B cell (primary cell): ENCODE measurements around the gene ZNF681.

Experiments
- EZH2 ChIP-seq: IDR thresholded peaks from 2 replicates; pipeline ENCODE4 v1.6.1; 2012; ENCODE audit warnings: borderline replicate concordance, low read depth, mild to moderate bottlenecking, moderate library complexity, low read length; ENCODE audit not compliant: insufficient read depth, poor library complexity, severe bottlenecking
- TF ChIP-seq, protein P1 (sequence below): fragments of 200-600 bp; IDR thresholded peaks from one replicate; pipeline ENCODE4 v1.8.0; 2022; ENCODE audit warnings: antibody characterized with exemption, mild to moderate bottlenecking

DNA sequence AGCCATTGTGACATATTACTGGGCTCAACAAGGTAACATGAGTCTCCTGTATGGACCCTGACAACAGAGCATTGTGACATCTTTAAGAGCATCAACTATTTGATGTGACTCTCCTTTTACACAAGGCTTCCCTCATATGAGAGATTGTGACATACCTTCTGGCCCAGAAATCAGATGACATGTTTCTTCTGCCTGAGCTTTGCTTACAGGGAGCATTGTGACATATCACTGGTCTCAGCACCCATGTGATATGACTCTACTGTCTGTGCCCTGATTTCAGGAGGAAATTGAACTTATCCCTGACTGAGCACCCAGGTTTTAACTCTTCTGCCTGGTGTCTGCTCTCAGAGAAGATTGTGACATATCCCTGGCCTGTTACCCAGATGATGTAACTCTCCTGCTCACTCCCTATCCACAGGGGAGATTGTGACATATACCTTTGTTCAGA is 15.9 kb upstream of the ZNF681 start:
- TF ChIP-seq, protein P1, sequence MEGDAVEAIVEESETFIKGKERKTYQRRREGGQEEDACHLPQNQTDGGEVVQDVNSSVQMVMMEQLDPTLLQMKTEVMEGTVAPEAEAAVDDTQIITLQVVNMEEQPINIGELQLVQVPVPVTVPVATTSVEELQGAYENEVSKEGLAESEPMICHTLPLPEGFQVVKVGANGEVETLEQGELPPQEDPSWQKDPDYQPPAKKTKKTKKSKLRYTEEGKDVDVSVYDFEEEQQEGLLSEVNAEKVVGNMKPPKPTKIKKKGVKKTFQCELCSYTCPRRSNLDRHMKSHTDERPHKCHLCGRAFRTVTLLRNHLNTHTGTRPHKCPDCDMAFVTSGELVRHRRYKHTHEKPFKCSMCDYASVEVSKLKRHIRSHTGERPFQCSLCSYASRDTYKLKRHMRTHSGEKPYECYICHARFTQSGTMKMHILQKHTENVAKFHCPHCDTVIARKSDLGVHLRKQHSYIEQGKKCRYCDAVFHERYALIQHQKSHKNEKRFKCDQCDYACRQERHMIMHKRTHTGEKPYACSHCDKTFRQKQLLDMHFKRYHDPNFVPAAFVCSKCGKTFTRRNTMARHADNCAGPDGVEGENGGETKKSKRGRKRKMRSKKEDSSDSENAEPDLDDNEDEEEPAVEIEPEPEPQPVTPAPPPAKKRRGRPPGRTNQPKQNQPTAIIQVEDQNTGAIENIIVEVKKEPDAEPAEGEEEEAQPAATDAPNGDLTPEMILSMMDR: no peak
- TF ChIP-seq EZH2: no peak
